ENCODE data around the gene RPUSD1. TPM values are rescaled to one million over a fixed set of nuclear protein-coding genes. Genes with fewer than 3 reads are reported as not detected.

The RPUSD1 gene
- total RNA-seq, 1 experiment from 2014 or later, result 48.6 TPM

- Histone ChIP-seq H3K79me2 (ENCODE audit: insufficient read depth, low read length) (no peaks in the 10 kb centered on the region), H4K91ac (ENCODE audit: insufficient read length, low read depth, low read length) (no peak overlapping the region), H3K27ac (ENCODE audit: insufficient read length, low read depth, low read length) (no peak overlapping the region), H4K5ac (ENCODE audit: insufficient read length, low read depth, low read length) (no peak overlapping the region), H2BK120ac (ENCODE audit: low read depth, low read length, poor library complexity, severe bottlenecking) (no peak overlapping the region), H3K56ac (ENCODE audit: insufficient read length, low read depth, low read length) (no peak overlapping the region), H3K27me3 (ENCODE audit: insufficient read depth, low read length) (no peaks in the 10 kb centered on the region), H3K4ac (ENCODE audit: low read depth, low read length) (no peak overlapping the region), H2BK15ac (ENCODE audit: low read depth, low read length) (no peak overlapping the region), H2AK5ac (ENCODE audit: insufficient read length, low read length) (no peak overlapping the region), H3K18ac (ENCODE audit: insufficient read length, low read depth, low read length) (no peak overlapping the region), H2BK20ac (ENCODE audit: low read depth, low read length, poor library complexity, severe bottlenecking) (no peak overlapping the region), H3K9me3 (ENCODE audit: control insufficient read depth, low read depth, low read length) (no peaks in the 10 kb centered on the region), H3K9ac (ENCODE audit: extremely low read depth, insufficient read length, low read length) (no peak overlapping the region), H3K4me1 (ENCODE audit: insufficient read depth, low read length) (no peaks in the 10 kb centered on the region), H3K23me2 (ENCODE audit: insufficient read length, low read depth, low read length, poor library complexity, severe bottlenecking) (no peaks in the 10 kb centered on the region), H3K4me2 (ENCODE audit: insufficient read depth, insufficient read length, low read length) (no peak overlapping the region), H3K23ac (ENCODE audit: insufficient read length, low read depth, low read length) (no peak overlapping the region), H2BK12ac (ENCODE audit: insufficient read length, low read depth, low read length) (no peak overlapping the region), H3K14ac (ENCODE audit: insufficient read depth, low read length) (no peak overlapping the region), H4K8ac (replicated peaks; ENCODE audit: insufficient read length, low read depth, low read length) (no peak overlapping the region), H2AFZ (ENCODE audit: low read length) (no peak overlapping the region), H3K79me1 (ENCODE audit: insufficient read depth, low read depth, low read length, poor library complexity, severe bottlenecking) (no peaks in the 10 kb centered on the region), H3T11ph (ENCODE audit: low read length) (no peak overlapping the region), H2BK5ac (ENCODE audit: insufficient read length, low read length) (no peak overlapping the region), H4K20me1 (ENCODE audit: control insufficient read depth, insufficient read depth, insufficient read length) (no peaks in the 10 kb centered on the region)
- H3K4me1 Mint-ChIP-seq, result peaks cover 16 to 21% of the 10 kb centered on the region in 2 experiments
- H3K9me3 Mint-ChIP-seq, result peaks cover 0 to 4% of the 10 kb centered on the region in 2 experiments; a peak in 1 of 5 replicates
- H3K4me3 Mint-ChIP-seq, result no peak overlapping the region
- DNase-seq, result no peak
- no peaks in the 10 kb centered on the region for H3K36me3 Mint-ChIP-seq (ENCODE audit: insufficient read depth in 1 of 3, low read depth in 3 of 3)
- TF ChIP-seq CTCF (conservative IDR thresholded peaks at IDR 0.05), result no peak
- H3K27ac Mint-ChIP-seq, result no peak overlapping the region
- H3K27me3 Mint-ChIP-seq (ENCODE audit: low read depth), result peaks cover 19% of the 10 kb centered on the region
- WGBS (ENCODE audit: extremely low coverage, insufficient read length, low lambda C conversion rate), result no CpG with 5 or more reads among the region's 25 CpGs
These were observed 36.4 kb upstream of the RPUSD1 start for GRCh38 chr16:824601-825000.

Measured in H9 (cell line).